ENCODE measurements around the gene SYTL3.

SYTL3 gene

DNA sequence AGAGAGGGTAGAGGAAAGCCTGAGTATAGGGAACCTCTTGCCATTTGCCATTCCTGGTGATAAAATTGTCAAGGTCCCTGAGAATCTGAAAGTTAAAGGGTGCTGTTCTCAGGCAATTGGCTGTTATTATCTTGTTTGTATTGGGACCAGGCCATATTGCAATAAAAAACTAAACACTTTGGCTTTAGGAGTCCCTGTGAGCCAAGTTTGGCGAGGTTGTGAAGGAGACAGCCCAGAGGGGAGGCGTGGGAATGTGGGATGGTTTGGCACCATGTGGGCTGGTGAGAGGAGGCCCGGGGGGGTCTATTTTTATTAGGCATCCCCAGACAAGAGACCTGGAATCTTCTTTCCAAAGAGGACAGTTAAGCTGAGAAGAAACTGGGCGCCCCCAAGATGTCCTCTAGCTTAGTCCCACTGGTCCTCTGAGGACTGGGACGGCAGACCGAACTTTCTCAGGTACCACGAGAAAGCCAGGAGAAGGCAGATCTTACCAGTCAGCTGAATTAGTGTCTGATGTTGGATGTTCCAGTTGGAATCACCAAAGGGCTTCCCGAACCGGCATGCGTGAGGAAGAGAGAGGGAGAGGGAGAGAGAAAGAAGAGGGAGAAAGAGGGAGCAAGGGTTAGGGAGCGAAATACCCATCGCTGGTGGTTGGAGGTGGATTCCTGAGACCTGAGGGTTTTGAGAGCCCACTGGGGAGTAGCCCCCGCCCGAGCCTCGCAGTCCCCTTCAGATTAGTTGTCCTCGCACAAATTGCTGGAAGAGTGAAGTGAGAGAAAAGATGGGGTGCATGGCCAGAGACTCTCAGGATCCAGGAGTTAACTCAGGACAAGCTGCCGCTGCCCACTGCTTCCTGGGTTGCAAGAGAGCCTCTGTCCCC, 29.7 kb upstream of the SYTL3 start:
- no peak for DNase-seq (ENCODE audit: extremely low read depth, low read depth)

GRCh38 chr6:158620963-158621693, 28.7 kb upstream of the SYTL3 start:
- TF ChIP-seq CTCF (IDR thresholded peaks at IDR 0.05; ENCODE audit: low read depth, low read length), result no peak
- no peak for DNase-seq (ENCODE audit: extremely low read depth, low read depth)

More for the DNA sequence above, 29.7 kb upstream of the SYTL3 start:
- TF ChIP-seq CTCF (IDR thresholded peaks at IDR 0.05; ENCODE audit: low read depth, low read length), result no peak

DNA sequence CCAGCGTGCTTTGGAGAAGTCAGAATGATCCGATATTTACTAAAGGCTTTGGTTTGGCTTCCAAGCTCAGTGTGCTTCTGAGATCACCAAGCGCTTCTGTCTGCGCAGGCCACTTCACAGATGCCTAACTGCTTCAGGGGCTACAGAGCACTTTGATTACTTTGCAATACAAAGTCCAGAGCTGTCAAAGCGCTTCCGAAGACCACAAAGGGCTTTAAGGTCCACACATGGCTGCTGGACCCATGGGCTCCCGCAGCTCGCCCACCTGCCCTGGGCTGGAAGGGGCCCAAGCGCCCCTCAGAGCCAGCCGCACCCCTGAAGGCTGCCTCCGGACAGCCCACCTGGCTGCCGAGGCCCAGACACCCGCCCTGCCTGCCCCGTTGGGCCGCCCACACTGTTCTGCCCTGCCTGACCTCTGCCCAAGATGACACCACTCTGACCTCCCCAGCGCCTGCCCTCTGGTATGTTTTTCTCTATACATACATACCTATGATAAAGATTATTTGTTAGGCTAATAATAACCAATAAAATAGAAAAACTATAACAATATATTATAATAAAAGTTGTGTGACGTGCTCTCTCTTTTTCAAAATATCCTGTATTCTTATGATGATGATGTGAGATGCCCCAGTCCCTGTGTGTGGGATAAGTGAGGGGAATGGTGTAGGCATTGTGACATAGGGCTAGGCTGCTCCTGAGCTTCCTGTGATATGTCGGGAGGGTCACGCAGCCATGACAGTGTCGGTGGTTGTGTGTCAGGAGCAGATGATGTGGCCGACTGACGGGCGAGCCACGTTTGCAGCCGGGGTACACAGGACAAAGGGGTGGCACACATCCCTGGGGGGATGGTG, 27.9 kb upstream of the SYTL3 start:
- TF ChIP-seq CTCF (IDR thresholded peaks at IDR 0.05; ENCODE audit: low read depth, low read length), result no peak
- DNase-seq (ENCODE audit: extremely low read depth, low read depth), result no peak

- no peak for DNase-seq (ENCODE audit: extremely low read depth, low read depth)
- TF ChIP-seq CTCF (IDR thresholded peaks at IDR 0.05; ENCODE audit: low read depth, low read length), result no peak
These were observed 27.2 kb upstream of the SYTL3 start for GRCh38 chr6:158622545-158623190.

GRCh38 chr6:158624684-158625682, 24.9 kb upstream of the SYTL3 start:
- no peak for TF ChIP-seq CTCF (IDR thresholded peaks at IDR 0.05; ENCODE audit: low read depth, low read length)
- DNase-seq (ENCODE audit: extremely low read depth, low read depth), result no peak

DNA sequence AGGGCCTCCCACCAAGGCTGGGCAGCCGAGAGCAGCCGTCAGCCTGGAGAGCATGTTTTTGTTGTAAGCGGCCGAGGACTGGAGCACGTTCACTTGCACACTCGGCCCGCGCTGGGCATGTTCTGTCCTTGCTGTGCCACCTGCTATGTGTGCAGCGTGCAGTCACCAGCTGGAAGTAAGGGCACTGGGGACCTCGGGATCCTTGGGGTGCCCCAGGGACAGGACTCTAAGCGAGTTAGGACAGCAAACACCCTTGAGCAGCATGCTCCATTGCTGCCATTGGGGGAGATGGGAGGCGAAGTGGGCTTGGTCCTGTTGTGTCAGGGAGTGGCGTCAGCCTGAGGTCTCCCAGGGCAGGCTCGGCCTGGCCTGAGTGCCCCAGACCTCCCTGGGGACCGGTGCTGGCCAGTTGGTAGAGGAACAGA, 24.0 kb upstream of the SYTL3 start:
- no peak for TF ChIP-seq CTCF (IDR thresholded peaks at IDR 0.05; ENCODE audit: low read depth, low read length)
- DNase-seq (ENCODE audit: extremely low read depth, low read depth), result no peak
